ENCODE results near the gene ANKRD42.

Gene ANKRD42

DNA sequence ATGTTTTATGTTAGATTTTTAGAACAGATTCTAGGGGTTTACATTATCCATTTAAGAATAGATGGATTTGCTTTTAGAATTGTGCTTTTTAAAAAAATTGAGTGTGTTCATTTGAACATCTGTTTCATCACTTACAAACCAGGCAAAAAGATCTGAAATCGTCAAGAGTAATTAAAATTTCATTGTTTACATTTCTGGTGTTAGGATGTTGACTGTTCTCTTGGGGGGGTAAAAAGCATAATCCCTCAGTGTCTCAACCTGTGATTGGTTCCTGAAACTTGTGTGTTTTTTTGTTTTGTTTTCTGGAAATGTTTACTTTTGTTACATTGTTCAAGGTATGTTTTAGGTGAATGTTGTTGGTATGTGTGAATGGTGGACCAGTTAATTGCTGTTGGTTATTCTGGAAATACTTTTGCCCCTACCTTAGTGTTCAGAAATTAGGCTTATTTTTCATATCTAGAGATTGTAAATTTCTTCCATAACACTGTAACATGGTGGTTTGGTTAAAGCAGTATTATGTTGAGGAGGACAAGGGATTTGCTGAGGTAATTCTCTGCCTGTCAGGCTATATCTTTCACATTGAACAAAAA is 31.8 kb upstream of the ANKRD42 start:
- peak overlapping the region; percentile 96 for H3K27ac ChIP-seq
- TF ChIP-seq, protein P1, sequence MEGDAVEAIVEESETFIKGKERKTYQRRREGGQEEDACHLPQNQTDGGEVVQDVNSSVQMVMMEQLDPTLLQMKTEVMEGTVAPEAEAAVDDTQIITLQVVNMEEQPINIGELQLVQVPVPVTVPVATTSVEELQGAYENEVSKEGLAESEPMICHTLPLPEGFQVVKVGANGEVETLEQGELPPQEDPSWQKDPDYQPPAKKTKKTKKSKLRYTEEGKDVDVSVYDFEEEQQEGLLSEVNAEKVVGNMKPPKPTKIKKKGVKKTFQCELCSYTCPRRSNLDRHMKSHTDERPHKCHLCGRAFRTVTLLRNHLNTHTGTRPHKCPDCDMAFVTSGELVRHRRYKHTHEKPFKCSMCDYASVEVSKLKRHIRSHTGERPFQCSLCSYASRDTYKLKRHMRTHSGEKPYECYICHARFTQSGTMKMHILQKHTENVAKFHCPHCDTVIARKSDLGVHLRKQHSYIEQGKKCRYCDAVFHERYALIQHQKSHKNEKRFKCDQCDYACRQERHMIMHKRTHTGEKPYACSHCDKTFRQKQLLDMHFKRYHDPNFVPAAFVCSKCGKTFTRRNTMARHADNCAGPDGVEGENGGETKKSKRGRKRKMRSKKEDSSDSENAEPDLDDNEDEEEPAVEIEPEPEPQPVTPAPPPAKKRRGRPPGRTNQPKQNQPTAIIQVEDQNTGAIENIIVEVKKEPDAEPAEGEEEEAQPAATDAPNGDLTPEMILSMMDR (conservative IDR thresholded peaks at IDR 0.05), result no peak

DNA sequence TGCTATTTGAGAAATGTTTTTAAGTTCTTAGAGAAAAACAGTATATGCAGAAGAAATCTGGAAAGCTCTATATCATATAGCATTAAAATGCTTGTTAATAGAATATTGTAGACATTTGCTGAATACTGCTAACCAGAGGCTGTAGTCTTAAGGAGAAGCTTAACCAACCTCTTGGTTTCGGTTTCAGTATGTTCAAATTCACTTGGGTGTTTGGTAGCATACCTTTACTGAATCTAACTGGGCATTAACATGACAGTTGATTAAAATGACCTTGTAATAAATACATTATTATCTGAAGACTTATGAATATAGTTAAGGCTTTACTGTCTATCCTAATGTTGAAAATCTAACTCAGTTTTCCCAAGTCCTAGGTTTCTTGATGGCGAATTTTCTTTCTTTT is 31.1 kb upstream of the ANKRD42 start:
- peak overlapping the region; percentile 96 for H3K27ac ChIP-seq
- TF ChIP-seq, protein P1 (conservative IDR thresholded peaks at IDR 0.05), result no peak

DNA sequence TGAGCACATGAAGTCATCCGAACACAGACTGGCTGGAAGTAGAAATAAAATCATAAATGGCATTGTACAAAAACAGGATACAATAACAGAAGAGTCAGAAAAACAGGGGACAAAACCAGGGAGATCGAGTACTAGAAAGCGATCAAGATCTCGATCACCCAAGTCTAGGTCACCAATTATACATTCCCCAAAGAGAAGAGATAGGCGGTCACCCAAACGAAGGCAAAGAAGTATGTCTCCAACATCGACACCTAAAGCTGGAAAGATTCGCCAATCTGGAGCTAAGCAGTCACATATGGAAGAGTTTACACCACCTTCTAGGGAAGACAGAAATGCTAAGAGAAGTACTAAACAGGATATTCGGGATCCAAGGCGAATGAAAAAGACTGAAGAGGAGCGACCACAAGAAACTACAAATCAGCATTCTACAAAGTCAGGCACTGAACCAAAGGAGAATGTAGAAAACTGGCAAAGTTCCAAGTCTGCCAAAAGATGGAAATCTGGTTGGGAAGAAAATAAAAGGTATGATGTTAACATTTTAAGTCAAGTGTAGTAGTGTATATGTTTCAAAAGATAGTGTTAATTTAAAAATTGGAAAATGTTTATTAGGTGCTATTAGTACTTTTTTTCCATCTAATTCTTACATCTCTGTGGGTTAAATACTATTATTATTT is 27.2 kb upstream of the ANKRD42 start:
- H3K27ac ChIP-seq, result no peak overlapping the region
- TF ChIP-seq, protein P1 (conservative IDR thresholded peaks at IDR 0.05), result no peak

DNA sequence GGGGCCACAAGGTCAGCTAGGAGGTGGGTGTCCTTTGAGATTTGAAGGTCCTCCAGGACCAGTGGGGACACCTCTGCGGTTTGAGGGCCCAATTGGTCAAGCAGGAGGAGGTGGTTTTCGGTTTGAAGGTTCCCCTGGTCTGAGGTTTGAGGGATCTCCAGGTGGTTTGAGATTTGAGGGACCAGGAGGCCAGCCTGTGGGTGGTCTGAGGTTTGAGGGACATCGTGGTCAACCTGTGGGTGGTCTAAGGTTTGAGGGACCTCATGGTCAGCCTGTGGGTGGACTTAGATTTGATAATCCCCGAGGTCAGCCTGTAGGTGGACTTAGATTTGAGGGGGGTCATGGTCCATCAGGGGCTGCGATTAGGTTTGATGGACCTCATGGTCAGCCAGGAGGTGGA is 24.8 kb upstream of the ANKRD42 start:
- TF ChIP-seq, protein P1 (conservative IDR thresholded peaks at IDR 0.05), result no peak
- H3K27ac ChIP-seq, result peak overlapping the region; percentile 66; the same call in 1 of the 2 replicates

DNA sequence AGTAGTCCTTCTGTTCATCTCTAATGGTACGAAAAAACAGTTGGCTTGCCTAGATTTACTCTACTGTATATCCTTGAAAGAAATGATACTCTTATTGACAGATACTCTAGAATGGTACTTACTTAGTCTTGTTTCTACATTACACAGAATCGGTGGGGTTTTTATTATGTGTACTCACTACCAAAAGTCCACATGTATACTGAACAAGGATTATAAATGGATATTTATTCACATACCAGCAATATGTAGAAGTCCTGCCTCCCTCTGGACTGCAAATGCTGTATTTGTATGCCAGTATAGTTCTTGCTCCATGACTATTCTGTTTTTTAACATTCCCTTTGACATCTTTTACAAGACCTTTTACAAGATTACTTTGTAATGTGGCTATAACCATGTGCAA is 22.6 kb upstream of the ANKRD42 start:
- H3K27ac ChIP-seq, result peak overlapping the region; percentile 66
- TF ChIP-seq, protein P1 (conservative IDR thresholded peaks at IDR 0.05), result no peak

DNA sequence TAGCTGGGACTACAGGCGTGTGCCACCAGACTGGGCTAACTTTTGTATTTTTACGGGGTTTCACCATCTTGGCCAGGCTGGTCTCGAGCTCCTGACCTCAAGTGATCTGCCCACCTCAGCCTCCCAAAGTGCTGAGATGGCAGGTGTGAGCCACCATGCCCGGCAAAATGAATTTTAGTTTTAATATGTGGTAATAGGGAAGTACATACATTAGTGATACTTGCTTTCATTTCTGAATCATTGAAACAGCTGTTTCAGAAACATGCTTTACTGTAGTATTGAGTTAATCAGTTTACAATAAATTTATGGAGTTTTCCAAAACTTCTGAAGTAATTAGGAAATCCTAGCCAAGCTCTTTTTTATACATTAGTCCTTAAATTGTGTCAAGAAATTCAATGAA is 21.0 kb upstream of the ANKRD42 start:
- TF ChIP-seq, protein P1 (conservative IDR thresholded peaks at IDR 0.05), result no peak
- peak overlapping the region; percentile 66 for H3K27ac ChIP-seq

DNA sequence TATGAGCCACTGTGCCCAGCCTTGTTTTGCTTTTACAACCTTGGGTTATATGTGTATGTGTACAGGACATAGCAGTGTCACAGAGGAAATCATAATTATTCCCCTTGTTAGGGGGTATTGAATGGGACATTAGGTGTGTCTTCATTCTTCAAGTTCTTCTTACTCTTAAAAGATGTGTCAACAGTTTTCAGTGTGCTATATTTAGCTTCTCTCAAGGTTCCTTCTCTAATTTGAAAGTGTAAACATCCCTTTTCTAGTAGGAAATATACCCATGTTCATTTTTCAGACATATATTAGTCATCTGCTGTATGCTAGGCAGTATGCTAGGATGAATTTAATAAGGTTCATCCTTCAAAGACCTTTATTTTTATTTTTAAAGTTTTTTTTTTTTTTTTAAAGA is 19.5 kb upstream of the ANKRD42 start:
- TF ChIP-seq, protein P1 (conservative IDR thresholded peaks at IDR 0.05), result no peak
- H3K27ac ChIP-seq, result peak overlapping the region; percentile 66; the same call in 1 of the 2 replicates

All from VCaP (cell line).